ENCODE results near the gene FMC1.

DNA sequence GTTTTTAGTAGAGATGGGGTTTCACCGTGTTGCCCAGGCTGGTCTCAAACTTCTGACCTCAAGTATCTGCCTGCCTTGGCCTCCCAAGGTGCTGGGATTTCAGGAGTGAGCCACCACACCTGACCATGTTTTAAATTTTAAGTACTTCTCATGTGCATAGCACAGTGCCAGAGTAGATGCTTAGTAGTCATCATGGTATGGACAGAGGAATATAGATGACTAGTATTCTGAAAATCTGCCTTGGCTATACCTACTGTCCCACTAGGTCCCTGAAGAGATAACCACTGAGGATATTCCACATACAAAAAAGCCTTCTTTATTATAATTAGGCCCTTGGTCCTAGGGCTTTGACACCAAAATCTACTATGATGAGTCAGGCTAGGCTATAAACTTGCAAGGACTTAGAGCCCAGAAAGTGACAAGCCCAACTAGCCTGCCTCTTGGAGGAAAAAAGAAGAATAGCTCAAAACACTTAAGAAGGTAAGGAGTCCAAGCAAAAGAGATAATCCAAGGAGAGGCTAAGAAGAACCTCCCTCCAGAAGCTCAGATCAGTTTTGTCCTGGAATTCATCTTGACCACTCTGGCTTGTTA is 52.6 kb downstream of the FMC1 start:
- TF ChIP-seq POLR2A (IDR thresholded peaks at IDR 0.05) = no peak
- TF ChIP-seq, protein P1, sequence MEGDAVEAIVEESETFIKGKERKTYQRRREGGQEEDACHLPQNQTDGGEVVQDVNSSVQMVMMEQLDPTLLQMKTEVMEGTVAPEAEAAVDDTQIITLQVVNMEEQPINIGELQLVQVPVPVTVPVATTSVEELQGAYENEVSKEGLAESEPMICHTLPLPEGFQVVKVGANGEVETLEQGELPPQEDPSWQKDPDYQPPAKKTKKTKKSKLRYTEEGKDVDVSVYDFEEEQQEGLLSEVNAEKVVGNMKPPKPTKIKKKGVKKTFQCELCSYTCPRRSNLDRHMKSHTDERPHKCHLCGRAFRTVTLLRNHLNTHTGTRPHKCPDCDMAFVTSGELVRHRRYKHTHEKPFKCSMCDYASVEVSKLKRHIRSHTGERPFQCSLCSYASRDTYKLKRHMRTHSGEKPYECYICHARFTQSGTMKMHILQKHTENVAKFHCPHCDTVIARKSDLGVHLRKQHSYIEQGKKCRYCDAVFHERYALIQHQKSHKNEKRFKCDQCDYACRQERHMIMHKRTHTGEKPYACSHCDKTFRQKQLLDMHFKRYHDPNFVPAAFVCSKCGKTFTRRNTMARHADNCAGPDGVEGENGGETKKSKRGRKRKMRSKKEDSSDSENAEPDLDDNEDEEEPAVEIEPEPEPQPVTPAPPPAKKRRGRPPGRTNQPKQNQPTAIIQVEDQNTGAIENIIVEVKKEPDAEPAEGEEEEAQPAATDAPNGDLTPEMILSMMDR (IDR thresholded peaks at IDR 0.05) = no peak
